ENCODE measurements around the gene FMN2.

- TF ChIP-seq, protein P1, sequence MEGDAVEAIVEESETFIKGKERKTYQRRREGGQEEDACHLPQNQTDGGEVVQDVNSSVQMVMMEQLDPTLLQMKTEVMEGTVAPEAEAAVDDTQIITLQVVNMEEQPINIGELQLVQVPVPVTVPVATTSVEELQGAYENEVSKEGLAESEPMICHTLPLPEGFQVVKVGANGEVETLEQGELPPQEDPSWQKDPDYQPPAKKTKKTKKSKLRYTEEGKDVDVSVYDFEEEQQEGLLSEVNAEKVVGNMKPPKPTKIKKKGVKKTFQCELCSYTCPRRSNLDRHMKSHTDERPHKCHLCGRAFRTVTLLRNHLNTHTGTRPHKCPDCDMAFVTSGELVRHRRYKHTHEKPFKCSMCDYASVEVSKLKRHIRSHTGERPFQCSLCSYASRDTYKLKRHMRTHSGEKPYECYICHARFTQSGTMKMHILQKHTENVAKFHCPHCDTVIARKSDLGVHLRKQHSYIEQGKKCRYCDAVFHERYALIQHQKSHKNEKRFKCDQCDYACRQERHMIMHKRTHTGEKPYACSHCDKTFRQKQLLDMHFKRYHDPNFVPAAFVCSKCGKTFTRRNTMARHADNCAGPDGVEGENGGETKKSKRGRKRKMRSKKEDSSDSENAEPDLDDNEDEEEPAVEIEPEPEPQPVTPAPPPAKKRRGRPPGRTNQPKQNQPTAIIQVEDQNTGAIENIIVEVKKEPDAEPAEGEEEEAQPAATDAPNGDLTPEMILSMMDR (IDR thresholded peaks at IDR 0.05; ENCODE audit: insufficient read depth, low read length, poor library complexity, severe bottlenecking): no peak
- no peak for TF ChIP-seq EZH2phosphoT487 (conservative IDR thresholded peaks at IDR 0.05; ENCODE audit: low read length)
These were observed 61.1 kb downstream of the FMN2 start for GRCh38 chr1:240152611-240153297.

All from SU-DHL-6 (cell line).